ENCODE measurements around the gene PUS10. TPM values are rescaled to one million over a fixed set of nuclear protein-coding genes. Genes with fewer than 3 reads are reported as not detected.
A peak's percentile ranks its signal among the peaks of the same experiment; 100 is the strongest.

PUS10 gene, protein sequence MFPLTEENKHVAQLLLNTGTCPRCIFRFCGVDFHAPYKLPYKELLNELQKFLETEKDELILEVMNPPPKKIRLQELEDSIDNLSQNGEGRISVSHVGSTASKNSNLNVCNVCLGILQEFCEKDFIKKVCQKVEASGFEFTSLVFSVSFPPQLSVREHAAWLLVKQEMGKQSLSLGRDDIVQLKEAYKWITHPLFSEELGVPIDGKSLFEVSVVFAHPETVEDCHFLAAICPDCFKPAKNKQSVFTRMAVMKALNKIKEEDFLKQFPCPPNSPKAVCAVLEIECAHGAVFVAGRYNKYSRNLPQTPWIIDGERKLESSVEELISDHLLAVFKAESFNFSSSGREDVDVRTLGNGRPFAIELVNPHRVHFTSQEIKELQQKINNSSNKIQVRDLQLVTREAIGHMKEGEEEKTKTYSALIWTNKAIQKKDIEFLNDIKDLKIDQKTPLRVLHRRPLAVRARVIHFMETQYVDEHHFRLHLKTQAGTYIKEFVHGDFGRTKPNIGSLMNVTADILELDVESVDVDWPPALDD
- total RNA-seq, result 1 to 10 TPM; 1.0 to 5.0 (median 3.5) TPM

DNA sequence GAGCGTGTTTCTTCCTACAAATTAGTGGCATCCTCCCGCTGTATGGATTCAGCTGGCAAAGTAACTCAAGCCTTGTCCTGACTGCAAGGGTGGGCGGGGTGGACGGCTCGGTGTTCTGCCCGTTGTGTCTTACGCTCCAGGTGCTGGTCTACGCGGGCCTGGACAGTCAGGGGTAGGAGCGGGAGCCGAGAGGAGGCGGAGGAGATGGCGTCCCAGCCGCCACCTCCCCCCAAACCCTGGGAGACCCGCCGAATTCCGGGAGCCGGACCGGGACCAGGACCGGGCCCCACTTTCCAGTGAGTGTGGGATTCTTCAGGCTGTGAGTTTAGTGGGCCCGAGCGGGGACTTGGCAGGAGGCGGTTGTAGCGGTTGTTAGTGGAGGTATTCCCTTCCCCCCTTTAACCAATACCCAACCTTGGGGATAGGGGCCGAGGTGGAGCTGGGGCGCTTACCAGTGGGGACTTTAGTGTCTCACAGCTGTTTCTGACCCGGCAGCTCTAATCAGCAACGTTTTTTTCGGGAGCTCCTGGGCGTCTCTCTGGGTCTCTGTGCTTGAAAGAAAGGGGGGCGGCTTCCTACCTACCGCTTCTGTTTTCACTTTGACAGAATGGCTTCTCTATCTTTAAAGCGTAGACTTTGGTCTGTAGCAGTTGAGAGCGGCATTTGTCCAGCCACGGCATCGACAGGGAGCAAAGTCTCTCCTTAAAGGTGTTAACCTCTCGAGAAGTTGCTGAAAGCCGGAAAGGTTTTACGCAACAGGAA is at the start of gene PUS10, which contains the start of gene PEX13:
Gene PUS10, minus strand, starts transcription at position 700 of the 762 bp plus-strand sequence. CDS start 6,365 bp downstream, outside the sequence.
Gene PEX13, plus strand, starts transcription at position 165 of the 762 bp plus-strand sequence. Its CDS starts 40 bp downstream, at position 205.
- Histone ChIP-seq H3K36me3 (no peaks in the 10 kb centered on the region), H3K27ac (peak within 1 kb of the TSS; percentile 94 to 96 (median 95)), H3K27me3 (no peaks in the 10 kb centered on the region), H3K4me3 (peak within 1 kb of the TSS; percentile 85 to 94 (median 90)), H3K9me3 (no peaks in the 10 kb centered on the region), H3K4me1 (peaks cover 30 to 36% of the 10 kb centered on the region in 2 donors)
- TF ChIP-seq, protein P1, sequence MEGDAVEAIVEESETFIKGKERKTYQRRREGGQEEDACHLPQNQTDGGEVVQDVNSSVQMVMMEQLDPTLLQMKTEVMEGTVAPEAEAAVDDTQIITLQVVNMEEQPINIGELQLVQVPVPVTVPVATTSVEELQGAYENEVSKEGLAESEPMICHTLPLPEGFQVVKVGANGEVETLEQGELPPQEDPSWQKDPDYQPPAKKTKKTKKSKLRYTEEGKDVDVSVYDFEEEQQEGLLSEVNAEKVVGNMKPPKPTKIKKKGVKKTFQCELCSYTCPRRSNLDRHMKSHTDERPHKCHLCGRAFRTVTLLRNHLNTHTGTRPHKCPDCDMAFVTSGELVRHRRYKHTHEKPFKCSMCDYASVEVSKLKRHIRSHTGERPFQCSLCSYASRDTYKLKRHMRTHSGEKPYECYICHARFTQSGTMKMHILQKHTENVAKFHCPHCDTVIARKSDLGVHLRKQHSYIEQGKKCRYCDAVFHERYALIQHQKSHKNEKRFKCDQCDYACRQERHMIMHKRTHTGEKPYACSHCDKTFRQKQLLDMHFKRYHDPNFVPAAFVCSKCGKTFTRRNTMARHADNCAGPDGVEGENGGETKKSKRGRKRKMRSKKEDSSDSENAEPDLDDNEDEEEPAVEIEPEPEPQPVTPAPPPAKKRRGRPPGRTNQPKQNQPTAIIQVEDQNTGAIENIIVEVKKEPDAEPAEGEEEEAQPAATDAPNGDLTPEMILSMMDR (IDR thresholded peaks at IDR 0.05 in 4 of 5, conservative IDR thresholded peaks at IDR 0.05 in 1 of 5), result peak in 1 of 5 experiments; percentile 39
- peak; percentile 84 to 86 for TF ChIP-seq POLR2A (IDR thresholded peaks at IDR 0.05)
- intact Hi-C loops (cut with DNase I; ENCODE audit: low total_unique reads) (loop anchor here (1.0 to 2.0 kb wide), 4 partner anchors 29 to 159 kb away; partner anchors contain the start of genes REL and SANBR), in situ Hi-C loops (cut with MboI; ENCODE audit: low sequenced_read_pairs in 4 of 4) (no loop called here)
- DNase-seq, result peak; percentile 75 to 80
- peak; percentile 88 to 90 for ATAC-seq

- peak; percentile 93 to 94 for ATAC-seq
- intact Hi-C loops (cut with DNase I; ENCODE audit: low total_unique reads) (loop anchor here (1.0 to 10.0 kb wide), 4 partner anchors 19 to 819 kb away; partner anchors contain the start of genes CCT4 and PEX13), in situ Hi-C loops (cut with MboI; ENCODE audit: low sequenced_read_pairs in 4 of 4) (no loop called here)
- H3K27me3 ChIP-seq, result no peaks in the 10 kb centered on the region
- peaks cover 0 to 4% of the 10 kb centered on the region in 2 donors for H3K36me3 ChIP-seq
- H3K9me3 ChIP-seq, result no peaks in the 10 kb centered on the region
- H3K4me1 ChIP-seq, result peaks cover 5 to 16% of the 10 kb centered on the region in 2 donors
- TF ChIP-seq, protein P1 (IDR thresholded peaks at IDR 0.05 in 4 of 5, conservative IDR thresholded peaks at IDR 0.05 in 1 of 5), result peak in 2 of 5 experiments; percentile 8 to 37
- TF ChIP-seq POLR2A (IDR thresholded peaks at IDR 0.05), result peak; percentile 71 to 80
- H3K27ac ChIP-seq, result peak within 1 kb of the TSS; percentile 69 to 89 (median 85)
- peak within 1 kb of the TSS; percentile 66 to 94 (median 78) for H3K4me3 ChIP-seq
- peak; percentile 77 to 87 for DNase-seq
Observed at GRCh38 chr2:61065714-61066709, 48.0 kb upstream of the PUS10 start, which contains the start of gene SANBR. Gene SANBR (plus strand): TSS chr2:61065871. CDS start chr2:61070351, 4,480 bp downstream.

- ATAC-seq, result no peak
- no peak overlapping the region for H3K4me3 ChIP-seq
- TF ChIP-seq, protein P1 (IDR thresholded peaks at IDR 0.05 in 4 of 5, conservative IDR thresholded peaks at IDR 0.05 in 1 of 5), result no peak
- TF ChIP-seq POLR2A (IDR thresholded peaks at IDR 0.05), result no peak
- no peak for DNase-seq
- in situ Hi-C loops (cut with MboI; ENCODE audit: low sequenced_read_pairs in 4 of 4), result no loop called here
- intact Hi-C loops (cut with DNase I; ENCODE audit: low total_unique reads), result no loop called here
- H3K4me1 ChIP-seq, result no peaks in the 10 kb centered on the region
- no peaks in the 10 kb centered on the region for H3K9me3 ChIP-seq
- H3K27me3 ChIP-seq, result no peaks in the 10 kb centered on the region
- H3K36me3 ChIP-seq, result no peaks in the 10 kb centered on the region
- no peak overlapping the region for H3K27ac ChIP-seq
Observed at GRCh38 chr2:61059382-61059781, 41.3 kb upstream of the PUS10 start.
